PC-9 (cell line): ENCODE measurements around the gene SHOC2.

Experiments used
- EZH2 ChIP-seq: fragments of 200-600 bp; sonication (generic); IDR thresholded peaks from 2 replicates; pipeline ENCODE4 v1.8.0; 2017; ENCODE audit warnings: antibody characterized with exemption, low read depth
- TF ChIP-seq, protein P1 (sequence below): fragments of 200-600 bp; sonication (generic); conservative IDR thresholded peaks from 2 replicates; pipeline ENCODE4 v1.6.1; 2017; ENCODE audit warnings: mixed run types, antibody characterized with exemption, mild to moderate bottlenecking, moderate library complexity

DNA sequence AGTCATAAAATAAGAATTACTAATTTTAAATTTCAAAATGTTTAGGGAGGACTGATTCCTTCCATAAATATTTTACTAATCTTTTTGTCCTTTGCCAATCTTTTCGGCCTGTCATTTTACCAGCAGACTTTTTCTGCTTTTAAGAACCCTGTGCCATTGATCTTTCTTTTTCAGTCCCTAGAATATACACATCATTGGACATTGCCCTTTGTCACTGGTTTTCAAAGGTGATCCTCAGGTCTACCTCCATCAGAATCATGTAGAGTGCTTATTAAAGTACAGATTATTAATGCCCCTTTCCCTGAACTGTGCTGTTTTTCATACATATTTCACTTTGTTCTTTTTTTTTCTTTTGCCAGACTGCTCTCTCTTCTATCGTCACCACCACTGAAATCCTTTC is 43.8 kb downstream of the SHOC2 start:
- TF ChIP-seq, protein P1, sequence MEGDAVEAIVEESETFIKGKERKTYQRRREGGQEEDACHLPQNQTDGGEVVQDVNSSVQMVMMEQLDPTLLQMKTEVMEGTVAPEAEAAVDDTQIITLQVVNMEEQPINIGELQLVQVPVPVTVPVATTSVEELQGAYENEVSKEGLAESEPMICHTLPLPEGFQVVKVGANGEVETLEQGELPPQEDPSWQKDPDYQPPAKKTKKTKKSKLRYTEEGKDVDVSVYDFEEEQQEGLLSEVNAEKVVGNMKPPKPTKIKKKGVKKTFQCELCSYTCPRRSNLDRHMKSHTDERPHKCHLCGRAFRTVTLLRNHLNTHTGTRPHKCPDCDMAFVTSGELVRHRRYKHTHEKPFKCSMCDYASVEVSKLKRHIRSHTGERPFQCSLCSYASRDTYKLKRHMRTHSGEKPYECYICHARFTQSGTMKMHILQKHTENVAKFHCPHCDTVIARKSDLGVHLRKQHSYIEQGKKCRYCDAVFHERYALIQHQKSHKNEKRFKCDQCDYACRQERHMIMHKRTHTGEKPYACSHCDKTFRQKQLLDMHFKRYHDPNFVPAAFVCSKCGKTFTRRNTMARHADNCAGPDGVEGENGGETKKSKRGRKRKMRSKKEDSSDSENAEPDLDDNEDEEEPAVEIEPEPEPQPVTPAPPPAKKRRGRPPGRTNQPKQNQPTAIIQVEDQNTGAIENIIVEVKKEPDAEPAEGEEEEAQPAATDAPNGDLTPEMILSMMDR, result no peak
- TF ChIP-seq EZH2, result no peak
